HK-2 (cell line): ENCODE measurements around the gene GPC6.

ENCODE experiments used
- DNase-seq: peaks from one replicate; pipeline ENCODE4 v3.0.0-alpha.2; 2018; ENCODE audit not compliant: unreplicated experiment

The GPC6 gene

GRCh38 chr13:93966267-93966936, 739.8 kb downstream of the GPC6 start:
- DNase-seq: no peak

GRCh38 chr13:93967286-93967685, 740.7 kb downstream of the GPC6 start:
- DNase-seq: no peak

- DNase-seq: no peak
Measured at GRCh38 chr13:93975242-93975641, 748.6 kb downstream of the GPC6 start.

DNA sequence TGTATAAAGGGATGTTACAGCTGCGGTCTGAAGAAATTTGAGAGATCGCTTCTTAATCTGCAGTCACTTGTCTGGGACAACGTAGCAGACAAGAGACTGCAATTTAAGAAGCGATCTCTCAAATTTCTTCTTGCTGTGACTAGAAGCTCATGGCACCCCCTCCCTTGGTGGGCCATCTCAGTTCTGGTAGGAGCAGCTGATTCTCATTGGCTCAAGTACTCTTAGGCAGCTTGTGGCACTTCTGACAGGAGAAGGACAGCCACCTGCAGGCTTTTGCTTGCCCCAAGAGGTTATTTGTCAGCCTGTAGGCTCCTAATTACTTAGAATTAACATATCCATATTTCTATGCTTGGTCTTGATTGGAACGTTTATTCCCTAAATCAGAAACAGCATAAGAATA, 749.9 kb downstream of the GPC6 start:
- no peak for DNase-seq

- no peak for DNase-seq
Measured at GRCh38 chr13:93977986-93978385, 751.4 kb downstream of the GPC6 start.

- no peak for DNase-seq
Measured at GRCh38 chr13:93981426-93981977, 754.9 kb downstream of the GPC6 start.

GRCh38 chr13:93982179-93982918, 755.7 kb downstream of the GPC6 start:
- DNase-seq: no peak

GRCh38 chr13:93984052-93984451, 757.4 kb downstream of the GPC6 start:
- DNase-seq: no peak

DNA sequence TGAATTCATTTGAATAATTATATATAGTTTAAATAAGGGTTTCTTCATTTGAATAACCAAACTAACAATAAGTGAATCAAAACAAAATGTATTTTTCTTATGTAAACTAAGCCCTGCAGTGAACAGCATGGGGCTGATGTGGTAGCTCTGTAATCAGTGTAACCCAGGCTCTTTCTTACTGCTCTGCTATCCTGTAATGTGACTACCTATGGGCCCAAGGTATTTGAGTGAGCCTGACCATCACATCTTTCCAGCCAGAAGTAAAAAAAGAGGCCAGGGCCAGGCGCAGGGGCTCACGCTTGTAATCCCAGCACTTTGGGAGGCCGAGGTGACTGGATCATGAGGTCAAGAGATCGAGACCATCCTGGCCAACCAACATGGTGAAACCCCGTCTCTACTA, 758.3 kb downstream of the GPC6 start:
- DNase-seq: no peak

DNA sequence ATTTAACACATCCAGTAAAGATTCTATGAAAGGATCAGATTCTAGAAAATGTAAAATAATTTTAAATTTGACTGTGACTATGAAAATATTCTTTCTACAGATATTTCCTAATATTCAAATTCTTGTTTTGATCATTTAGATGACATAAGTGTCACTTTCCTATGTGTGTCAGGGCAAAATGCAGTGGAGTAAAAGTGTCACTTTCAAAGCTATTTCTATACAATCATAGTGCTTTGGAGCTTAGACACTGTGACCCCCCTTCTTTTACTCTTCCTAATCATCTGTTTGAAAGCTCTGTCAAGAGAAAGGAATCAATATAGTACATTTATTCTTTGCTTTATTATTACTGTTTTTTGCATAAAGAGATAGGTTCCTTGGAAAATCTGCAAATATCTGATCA, 760.9 kb downstream of the GPC6 start:
- no peak for DNase-seq

DNA sequence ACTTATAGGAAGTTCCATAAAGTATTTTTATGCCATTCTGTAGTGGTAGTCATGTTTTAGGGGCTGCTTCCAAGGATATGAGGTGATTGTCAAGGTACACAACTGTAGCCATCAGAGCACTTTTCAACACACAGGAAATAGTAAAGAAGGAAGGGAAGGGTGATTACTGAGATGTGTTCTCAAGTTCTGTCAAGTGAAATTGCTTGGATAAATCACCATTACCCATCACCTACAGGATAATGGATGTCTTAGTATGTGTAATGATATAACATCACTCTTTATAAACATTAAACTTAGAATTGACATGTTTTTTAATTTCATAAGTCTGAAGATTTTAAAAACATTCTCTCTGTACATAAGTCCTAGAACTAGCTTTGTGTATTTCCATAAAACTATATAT, 765.0 kb downstream of the GPC6 start:
- DNase-seq: no peak

DNA sequence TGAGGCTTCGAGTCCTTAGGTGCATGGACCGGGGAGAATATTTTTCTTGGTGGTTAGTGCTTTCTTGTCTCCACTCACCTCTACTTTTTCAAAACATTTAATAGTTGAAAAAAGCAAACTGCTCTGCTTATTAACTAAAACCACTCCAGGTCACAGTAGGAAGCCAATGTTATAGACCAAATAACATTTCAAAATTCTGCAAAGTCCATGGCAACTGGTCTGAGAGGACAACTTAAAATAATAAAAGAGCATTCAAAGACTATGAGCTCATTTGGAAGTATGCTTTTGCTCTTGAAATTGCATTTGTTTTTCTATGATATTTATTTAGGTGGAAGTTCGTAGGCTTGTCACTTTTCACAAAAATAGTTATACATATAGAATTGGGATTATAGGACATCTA, 769.9 kb downstream of the GPC6 start:
- DNase-seq: no peak

GRCh38 chr13:94006296-94006695, 779.7 kb downstream of the GPC6 start:
- no peak for DNase-seq

- DNase-seq: no peak
Measured at GRCh38 chr13:94007072-94007471, 780.5 kb downstream of the GPC6 start.

DNA sequence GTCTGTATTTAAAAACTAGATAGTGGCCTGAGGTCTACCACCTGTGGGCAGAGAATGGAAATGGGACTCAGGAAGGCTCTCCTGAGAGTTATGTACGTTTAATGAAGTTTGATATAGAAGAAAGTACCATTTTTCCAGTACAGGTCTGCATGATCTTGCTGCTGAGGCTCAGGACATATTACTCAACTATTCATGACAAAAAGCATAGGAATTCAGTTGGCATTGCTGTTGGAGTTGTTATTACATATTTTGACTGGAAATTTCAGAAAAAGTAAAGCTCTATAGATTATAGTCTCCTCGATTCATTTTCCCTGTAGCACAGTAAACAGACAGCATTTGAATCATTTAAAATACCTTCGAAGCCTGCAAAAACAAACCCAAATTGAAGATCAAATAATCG, 783.1 kb downstream of the GPC6 start:
- DNase-seq: no peak

GRCh38 chr13:94014461-94014860, 787.9 kb downstream of the GPC6 start:
- no peak for DNase-seq

- DNase-seq: no peak
Measured at GRCh38 chr13:94020426-94020825, 793.8 kb downstream of the GPC6 start.

- no peak for DNase-seq
Measured at GRCh38 chr13:94020833-94021232, 794.2 kb downstream of the GPC6 start.

DNA sequence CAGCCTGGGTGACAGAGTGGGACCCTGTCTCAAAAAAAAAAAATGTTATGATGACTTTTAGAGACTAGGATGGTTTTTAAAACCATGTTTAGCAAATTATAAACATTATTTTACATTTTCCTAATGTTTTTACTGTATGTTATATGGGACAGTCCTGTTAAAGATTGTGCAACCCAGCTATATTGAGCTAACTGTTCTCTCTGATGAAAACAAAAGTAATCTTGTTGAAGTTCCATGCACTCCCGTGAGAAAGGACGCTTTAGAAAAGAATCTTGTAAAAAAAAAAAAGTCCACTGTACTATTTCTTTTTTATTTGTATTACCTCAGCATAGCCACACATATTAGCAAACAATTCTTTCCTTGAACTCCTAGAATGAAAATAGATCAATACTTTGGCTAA, 801.6 kb downstream of the GPC6 start:
- DNase-seq: no peak

- no peak for DNase-seq
Measured at GRCh38 chr13:94028650-94029049, 802.0 kb downstream of the GPC6 start.

GRCh38 chr13:94030415-94031119, 804.0 kb downstream of the GPC6 start:
- no peak for DNase-seq

GRCh38 chr13:94031609-94032008, 805.0 kb downstream of the GPC6 start:
- no peak for DNase-seq

GRCh38 chr13:94033098-94033497, 806.5 kb downstream of the GPC6 start:
- no peak for DNase-seq
